ENCODE measurements around the gene PTPN12. TPM values are rescaled to one million over a fixed set of nuclear protein-coding genes. Genes with fewer than 3 reads are reported as not detected.

Gene PTPN12
- total and polyA plus RNA-seq, 12 donors = 29.5 to 72.0 (median 54.1) TPM

DNA sequence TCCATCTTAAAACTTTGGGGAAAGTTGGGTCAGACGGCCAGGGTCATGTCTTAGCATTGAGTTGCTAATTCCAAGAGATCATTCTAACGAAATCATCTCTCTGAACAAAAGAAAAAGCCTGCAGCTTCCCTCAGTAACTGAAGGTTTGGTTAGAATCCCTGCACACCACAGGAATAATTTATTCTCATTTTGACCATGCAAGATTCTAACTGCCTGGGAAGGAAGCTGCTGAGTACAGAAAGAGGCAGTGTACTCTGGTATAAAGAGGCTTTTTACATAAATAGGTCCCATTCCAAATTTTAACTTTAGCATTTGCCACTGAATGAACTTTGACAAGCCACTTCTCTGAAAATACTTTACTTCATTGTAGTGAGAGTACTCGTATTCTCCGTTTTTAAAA lies 82.2 kb downstream of the PTPN12 start:
- no peak for TF ChIP-seq POLR2A (IDR thresholded peaks at IDR 0.05)
- TF ChIP-seq, protein P1, sequence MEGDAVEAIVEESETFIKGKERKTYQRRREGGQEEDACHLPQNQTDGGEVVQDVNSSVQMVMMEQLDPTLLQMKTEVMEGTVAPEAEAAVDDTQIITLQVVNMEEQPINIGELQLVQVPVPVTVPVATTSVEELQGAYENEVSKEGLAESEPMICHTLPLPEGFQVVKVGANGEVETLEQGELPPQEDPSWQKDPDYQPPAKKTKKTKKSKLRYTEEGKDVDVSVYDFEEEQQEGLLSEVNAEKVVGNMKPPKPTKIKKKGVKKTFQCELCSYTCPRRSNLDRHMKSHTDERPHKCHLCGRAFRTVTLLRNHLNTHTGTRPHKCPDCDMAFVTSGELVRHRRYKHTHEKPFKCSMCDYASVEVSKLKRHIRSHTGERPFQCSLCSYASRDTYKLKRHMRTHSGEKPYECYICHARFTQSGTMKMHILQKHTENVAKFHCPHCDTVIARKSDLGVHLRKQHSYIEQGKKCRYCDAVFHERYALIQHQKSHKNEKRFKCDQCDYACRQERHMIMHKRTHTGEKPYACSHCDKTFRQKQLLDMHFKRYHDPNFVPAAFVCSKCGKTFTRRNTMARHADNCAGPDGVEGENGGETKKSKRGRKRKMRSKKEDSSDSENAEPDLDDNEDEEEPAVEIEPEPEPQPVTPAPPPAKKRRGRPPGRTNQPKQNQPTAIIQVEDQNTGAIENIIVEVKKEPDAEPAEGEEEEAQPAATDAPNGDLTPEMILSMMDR (IDR thresholded peaks at IDR 0.05) = no peak
- H3K4me3 ChIP-seq = no peak overlapping the region
- no peaks in the 10 kb centered on the region for H3K4me1 ChIP-seq (replicated peaks in 1 of 2)
- no peaks in the 10 kb centered on the region for H3K27me3 ChIP-seq
- 88 to 93% (median 89%) methylated on average over 4 of the region's 4 CpGs for WGBS, 4 donors
- H3K9me3 ChIP-seq (replicated peaks in 1 of 3) = no peaks in the 10 kb centered on the region
- peaks cover 0 to 35% of the 10 kb centered on the region in 2 donors for H3K36me3 ChIP-seq (replicated peaks in 1 of 2)
- no peak for DNase-seq
- intact Hi-C loops (cut with DNase I) = no loop called here
- no peak overlapping the region for H3K27ac ChIP-seq

DNA sequence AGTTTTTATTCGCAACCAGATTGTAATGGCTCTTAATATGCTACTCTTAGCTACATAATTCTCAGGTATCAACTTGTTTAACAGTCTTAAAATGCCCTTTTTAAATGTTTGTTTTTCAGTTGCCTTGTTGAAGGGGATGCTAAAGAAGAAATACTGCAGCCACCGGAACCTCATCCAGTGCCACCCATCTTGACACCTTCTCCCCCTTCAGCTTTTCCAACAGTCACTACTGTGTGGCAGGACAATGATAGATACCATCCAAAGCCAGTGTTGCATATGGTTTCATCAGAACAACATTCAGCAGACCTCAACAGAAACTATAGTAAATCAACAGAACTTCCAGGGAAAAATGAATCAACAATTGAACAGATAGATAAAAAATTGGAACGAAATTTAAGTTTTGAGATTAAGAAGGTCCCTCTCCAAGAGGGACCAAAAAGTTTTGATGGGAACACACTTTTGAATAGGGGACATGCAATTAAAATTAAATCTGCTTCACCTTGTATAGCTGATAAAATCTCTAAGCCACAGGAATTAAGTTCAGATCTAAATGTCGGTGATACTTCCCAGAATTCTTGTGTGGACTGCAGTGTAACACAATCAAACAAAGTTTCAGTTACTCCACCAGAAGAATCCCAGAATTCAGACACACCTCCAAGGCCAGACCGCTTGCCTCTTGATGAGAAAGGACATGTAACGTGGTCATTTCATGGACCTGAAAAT lies 89.7 kb downstream of the PTPN12 start:
- H3K36me3 ChIP-seq (replicated peaks in 1 of 2) = peaks cover 0 to 22% of the 10 kb centered on the region in 2 donors
- no peaks in the 10 kb centered on the region for H3K27me3 ChIP-seq
- 82 to 94% (median 88%) methylated on average over 6 of the region's 6 CpGs for WGBS, 4 donors
- H3K27ac ChIP-seq = peak overlapping the region in 2 of 5 donors; percentile 54 to 58
- H3K4me3 ChIP-seq = no peak overlapping the region
- DNase-seq = no peak
- H3K9me3 ChIP-seq (replicated peaks in 1 of 3) = no peaks in the 10 kb centered on the region
- peaks cover 0 to 12% of the 10 kb centered on the region in 2 donors for H3K4me1 ChIP-seq (replicated peaks in 1 of 2)
- intact Hi-C loops (cut with DNase I) = no loop called here
- no peak for TF ChIP-seq POLR2A (IDR thresholded peaks at IDR 0.05)
- TF ChIP-seq, protein P1 (IDR thresholded peaks at IDR 0.05) = no peak

DNA sequence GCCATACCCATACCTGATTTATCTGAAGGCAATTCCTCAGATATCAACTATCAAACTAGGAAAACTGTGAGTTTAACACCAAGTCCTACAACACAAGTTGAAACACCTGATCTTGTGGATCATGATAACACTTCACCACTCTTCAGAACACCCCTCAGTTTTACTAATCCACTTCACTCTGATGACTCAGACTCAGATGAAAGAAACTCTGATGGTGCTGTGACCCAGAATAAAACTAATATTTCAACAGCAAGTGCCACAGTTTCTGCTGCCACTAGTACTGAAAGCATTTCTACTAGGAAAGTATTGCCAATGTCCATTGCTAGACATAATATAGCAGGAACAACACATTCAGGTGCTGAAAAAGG lies 90.2 kb downstream of the PTPN12 start:
- intact Hi-C loops (cut with DNase I) = no loop called here
- no peak for DNase-seq

DNA sequence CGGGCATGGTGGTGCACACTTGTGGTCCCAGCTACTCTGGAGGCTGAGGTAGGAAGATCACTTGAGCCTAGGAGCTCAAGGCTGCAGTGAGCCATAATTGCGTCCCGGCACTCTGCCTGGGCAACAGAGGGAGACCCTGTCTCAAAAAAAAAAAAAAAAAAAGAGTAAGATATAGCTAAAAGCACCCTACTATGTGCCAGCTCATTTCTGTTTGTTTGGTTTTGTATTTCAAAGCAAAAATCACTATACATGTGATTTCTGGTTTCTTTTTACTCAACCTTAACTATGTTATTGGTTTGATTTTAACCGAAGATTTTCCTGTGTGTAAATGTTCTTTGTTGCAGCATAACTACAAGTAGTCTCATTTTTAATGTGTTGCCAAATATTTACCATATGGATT lies 92.7 kb downstream of the PTPN12 start:
- Histone ChIP-seq H3K36me3 (replicated peaks in 1 of 2) (peaks cover 0 to 28% of the 10 kb centered on the region in 2 donors), H3K9me3 (replicated peaks in 1 of 3) (no peaks in the 10 kb centered on the region), H3K27ac (no peak overlapping the region), H3K27me3 (no peaks in the 10 kb centered on the region), H3K4me1 (replicated peaks in 1 of 2) (peaks cover 0 to 12% of the 10 kb centered on the region in 2 donors), H3K4me3 (no peak overlapping the region)
- TF ChIP-seq, protein P1 (IDR thresholded peaks at IDR 0.05) = no peak
- no peak for TF ChIP-seq POLR2A (IDR thresholded peaks at IDR 0.05)
- no peak for DNase-seq
- intact Hi-C loops (cut with DNase I) = no loop called here
- WGBS, 4 donors = 92 to 100% (median 98%) methylated on average over 4 of the region's 4 CpGs

More for the DNA sequence above, 90.2 kb downstream of the PTPN12 start:
- peaks cover 0 to 12% of the 10 kb centered on the region in 2 donors for H3K4me1 ChIP-seq (replicated peaks in 1 of 2)
- peak in 1 of 2 donors; percentile 30 for TF ChIP-seq POLR2A (IDR thresholded peaks at IDR 0.05)
- TF ChIP-seq, protein P1 (IDR thresholded peaks at IDR 0.05) = no peak
- H3K36me3 ChIP-seq (replicated peaks in 1 of 2) = peaks cover 0 to 16% of the 10 kb centered on the region in 2 donors
- H3K27ac ChIP-seq = peak overlapping the region in 2 of 5 donors; percentile 54 to 58
- H3K27me3 ChIP-seq = no peaks in the 10 kb centered on the region
- no peak overlapping the region for H3K4me3 ChIP-seq
- H3K9me3 ChIP-seq (replicated peaks in 1 of 3) = no peaks in the 10 kb centered on the region
